Posterior vena cava (tissue), 2 donors: Measurements from ENCODE around the gene ADAMTS2. TPM values are rescaled to one million over a fixed set of nuclear protein-coding genes. Genes with fewer than 3 reads are reported as not detected.
A peak's percentile ranks its signal among the peaks of the same experiment; 100 is the strongest.

Experiments used
- DNase-seq: peaks from one replicate; pipeline ENCODE4 v3.0.0-alpha.2; 2020; ENCODE audit warnings: low spot score
- intact Hi-C, 2 donors: fragments of 100-400 bp; cut with DNase I; formaldehyde crosslinking; loops; one replicate each; pipeline versions ENCODE4 v1.14.1 to v1.14.2; 2022 to 2023
- total RNA-seq, 2 donors: library from RNA; stranded (reverse); fragmentation: NEBNext Ultra II Directional; extraction: Animal tissue kit (Norgen Biotek cat#: 25700); gene quantifications; one replicate each; pipeline ENCODE4 v1.2.1, GENCODE V29; 2021
- donor health status: DM: yes; HTN: yes; CAD: no.
- donor health status: DM: yes; HTN: yes; CAD: no.

ADAMTS2 gene
- total RNA-seq, 2 donors from 2014 or later, result 27.1 to 62.0 TPM

DNA sequence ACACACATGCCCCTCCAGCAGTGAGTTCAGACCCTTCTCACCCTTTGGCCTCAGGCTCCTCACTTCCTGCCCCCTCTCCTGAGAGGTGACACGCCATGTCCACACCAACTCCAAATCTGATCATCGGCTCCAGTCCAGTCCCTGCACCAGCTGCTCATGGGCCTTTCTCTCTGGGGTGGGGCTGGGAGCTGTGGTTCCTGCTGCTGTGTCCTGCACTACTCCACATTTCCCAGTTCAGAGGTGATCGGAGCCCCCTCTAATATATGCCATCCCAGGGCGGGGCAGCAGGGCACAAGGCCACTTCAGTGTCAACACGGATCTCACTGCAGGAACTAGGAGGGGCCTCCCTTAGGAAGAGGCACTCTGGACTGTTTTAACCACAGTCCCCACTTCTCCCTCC is 91.5 kb downstream of the ADAMTS2 start:
- DNase-seq, result no peak

DNA sequence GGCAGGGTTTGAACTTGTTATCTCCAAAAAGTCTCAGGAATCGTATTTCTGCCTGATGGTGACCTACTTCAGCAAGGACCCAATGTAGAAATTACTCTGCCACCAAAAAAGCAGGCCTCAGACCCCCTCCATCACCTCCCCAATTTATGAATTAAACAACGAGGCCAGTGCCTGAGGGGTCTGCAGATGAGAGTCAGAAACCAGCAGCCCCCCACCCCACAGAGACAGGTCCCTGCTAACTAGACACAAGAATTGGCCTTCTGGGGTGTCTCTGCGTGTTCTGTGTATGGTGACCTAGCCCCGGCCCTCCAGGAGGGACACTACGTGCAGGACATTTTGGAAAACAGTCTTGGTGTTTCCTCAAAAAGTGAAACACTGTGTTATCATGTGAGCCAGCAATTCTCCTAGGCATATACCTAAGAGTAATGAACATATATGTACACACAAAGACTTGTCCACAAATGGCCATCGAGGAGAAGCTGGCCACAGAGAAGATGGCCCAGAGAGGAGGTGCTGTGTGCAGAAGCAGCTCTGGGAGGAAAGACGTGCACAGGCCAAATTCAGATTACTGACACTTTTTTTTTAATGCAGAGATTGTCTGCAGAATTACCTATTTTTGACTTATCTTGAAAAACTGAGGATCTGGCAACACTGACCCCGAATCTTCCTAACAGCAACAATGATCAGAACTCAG is 93.8 kb downstream of the ADAMTS2 start:
- DNase-seq, result peak; percentile 30
- intact Hi-C loops, result no loop called here

More for the DNA sequence above, 91.5 kb downstream of the ADAMTS2 start:
- intact Hi-C loops, result no loop called here

DNA sequence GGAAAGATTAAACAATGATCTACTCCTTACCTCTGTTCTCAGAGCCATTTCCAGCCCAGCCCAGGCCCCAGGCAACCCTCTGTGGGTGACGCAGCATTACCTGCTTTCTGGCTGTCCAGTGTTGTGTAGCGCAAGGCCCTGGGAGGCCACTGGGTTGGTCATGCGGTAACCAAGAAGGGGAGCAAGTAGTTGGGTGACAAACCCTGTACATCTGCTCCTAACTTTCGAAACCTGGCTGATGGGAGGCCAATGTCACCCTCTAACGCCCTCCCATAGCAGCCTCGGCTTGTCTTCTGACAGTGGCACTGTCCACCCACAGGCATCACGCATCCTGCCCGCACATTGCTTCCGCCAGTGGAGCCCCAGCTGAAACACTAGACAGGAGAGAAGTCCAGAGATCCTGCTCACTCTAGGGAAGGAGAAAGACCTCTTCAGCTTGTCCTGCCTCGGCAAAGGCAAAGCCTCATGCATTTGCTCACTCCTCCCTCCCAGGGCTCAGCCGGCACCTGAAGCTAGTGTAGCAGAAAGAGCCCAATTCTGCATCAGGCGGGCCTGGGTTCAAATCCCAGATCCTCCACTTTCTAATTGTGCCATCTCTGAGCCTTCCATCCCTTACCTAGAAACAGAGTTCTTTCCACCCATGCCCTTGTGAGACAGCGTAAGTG is 94.6 kb downstream of the ADAMTS2 start:
- intact Hi-C loops, result no loop called here
- peak; percentile 51 for DNase-seq

DNA sequence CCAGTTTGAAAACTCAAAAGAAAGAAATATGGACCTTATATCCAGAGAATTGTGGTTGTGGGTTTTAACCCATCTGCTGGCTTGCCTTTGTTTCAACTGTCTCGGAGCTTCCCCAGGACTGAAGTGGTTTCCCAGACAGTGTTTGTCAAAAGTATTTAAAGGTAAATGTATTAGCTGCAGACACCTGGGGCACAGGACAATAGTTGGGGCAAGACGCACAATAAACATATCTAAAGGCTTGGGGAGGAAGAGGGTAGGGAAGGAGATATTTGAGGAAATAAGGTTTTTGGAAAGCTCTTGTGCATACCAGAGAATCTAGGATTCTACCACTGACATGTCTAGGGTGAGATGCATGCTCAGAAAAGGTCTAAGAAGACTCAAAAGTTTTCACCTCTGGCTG is 99.0 kb downstream of the ADAMTS2 start:
- no peak for DNase-seq
- intact Hi-C loops, result no loop called here

DNA sequence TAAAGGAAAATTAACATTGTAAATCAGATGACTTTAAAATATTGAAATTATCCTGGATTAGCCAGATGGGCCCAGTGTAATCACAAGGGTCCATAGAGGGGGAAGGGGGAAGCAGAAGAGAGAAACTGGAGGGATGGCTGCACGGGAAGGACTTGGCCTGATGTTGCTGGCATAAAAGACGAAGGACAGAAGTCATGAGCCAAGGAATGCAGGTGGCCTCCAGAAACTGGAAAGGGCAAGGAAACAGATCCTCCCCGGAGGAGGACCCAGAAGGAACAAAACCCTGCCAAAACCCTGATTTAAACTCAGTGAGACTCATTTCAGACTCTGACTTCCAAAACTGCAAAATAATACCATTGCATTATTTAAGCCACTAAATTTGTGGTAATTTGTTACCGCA is 100.2 kb downstream of the ADAMTS2 start:
- intact Hi-C loops, result no loop called here
- no peak for DNase-seq

DNA sequence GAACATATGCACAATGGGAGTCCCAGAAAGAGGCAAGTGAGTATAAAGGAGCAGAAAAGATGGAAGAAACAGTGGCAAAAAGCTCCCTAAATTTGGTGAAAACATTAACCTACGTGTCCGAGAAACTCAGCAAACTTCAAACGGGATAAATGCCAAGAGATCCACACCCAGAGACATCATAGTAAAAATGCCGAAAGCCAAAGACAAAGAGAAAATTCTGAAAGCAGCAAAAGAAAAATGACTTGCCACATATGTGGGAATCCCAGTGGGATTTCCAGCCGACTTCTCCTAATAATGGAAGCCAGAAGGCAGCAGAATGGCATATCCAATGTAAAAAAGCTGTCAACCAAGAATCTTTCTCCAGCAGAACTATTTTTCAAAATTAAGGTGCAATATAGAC is 101.2 kb downstream of the ADAMTS2 start:
- DNase-seq, result no peak
- intact Hi-C loops, result no loop called here

DNA sequence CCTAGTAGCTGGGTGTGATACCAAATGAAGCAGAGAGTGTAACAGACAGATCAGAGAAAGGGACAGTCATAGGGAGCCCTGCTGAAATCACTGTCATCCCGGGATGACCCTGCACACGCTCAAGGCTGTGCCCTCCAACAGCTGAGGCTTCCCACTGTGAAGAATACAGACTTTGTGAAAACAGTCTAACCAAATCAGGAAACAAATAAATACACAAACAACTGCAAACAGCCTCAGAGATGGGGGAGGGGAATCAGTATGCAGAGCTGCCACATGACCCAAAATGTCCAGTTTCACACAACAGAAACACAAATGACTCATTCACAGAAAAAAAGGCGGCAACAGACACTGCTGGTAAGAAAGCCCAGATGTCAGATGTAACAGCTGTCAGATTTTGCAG is 101.9 kb downstream of the ADAMTS2 start:
- intact Hi-C loops, result no loop called here
- peak; percentile 10 for DNase-seq

DNA sequence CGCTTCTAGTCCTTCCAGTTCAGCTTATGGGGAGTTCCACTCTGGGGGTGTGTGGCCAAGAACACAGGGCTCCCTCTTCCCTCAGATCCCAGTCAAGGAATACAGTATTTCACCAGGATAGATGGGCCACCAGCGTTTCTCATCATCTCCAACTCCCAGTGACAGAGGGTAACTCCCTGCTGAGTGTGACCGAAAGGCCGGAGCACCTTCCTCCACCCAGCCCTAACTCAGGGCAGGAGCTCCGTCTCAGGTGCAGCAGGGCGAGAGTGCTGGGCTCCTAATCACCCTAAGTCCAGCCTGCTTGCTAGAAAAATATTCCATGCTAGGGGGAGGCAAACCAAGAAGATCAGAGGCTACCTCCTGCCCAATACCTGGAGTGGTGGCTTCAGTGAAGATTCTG is 102.6 kb downstream of the ADAMTS2 start:
- DNase-seq, result peak; percentile 37
- intact Hi-C loops, result no loop called here

DNA sequence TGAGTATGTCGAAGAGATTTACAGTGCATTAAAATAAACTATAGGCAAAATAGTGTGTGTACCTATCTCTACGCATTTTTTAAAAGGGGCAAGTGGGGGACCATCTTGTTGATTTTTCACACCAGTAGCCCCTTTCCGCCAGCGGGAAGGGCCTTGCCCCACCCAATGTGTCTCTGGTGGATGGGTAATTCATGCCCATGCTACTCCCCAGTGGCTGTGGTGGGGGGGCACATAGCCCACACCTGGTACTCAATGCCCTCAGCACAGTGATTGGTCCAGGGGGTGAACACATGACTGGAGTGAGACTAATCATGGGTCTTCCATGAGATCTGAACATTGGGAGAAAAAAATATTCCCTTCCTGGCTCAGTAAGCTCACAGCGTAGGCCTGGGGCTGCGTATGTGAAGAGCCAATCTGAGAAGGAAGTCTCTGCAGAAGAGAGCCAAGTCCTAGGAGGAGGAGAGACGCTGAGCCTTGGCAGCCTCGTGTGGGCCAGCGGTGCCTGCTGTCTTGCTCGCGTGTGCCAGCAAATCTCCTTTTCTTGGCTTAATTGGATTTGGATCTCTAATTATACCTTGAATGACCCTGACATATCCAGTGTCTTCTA is 103.4 kb downstream of the ADAMTS2 start:
- DNase-seq, result peak; percentile 68
- intact Hi-C loops, result no loop called here

DNA sequence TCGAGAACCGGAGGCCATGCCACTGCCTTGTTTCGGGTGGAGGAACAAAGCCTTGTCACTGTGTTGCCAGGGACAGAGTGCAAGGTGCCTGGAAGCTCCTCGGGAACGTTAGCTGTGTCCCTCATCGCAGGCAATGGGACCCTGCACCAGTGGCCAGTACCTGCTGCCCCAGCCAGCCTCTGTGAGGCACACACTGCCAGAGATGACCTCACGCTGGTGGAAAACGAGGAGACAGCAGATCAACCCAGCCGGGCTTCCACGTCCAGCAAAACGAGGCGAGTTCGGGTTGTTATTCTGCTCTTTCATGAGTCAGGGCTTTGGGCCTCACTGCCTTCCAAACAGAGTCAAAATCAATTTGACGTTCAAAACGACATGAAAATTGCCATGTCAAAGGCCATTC is 104.1 kb downstream of the ADAMTS2 start:
- intact Hi-C loops, result no loop called here
- peak; percentile 85 for DNase-seq

DNA sequence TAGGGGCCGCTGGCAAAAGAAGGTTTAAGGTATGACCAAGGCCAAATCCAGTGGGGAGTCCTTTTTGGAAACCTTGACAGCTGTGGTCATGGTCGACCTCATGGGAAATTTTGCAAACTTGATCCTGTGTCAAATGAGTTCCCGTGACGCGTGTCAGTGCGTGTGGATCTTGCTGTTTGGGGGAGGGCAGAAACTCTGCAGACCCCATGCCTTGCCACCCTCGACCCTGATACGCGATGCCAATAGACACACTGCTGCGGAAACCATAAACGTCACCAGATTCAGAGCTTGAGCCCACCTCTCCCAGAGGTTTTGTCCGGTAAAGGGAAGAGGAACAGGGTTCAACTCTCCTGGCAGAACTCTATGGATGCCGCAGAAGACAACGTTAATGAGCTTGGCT is 104.7 kb downstream of the ADAMTS2 start:
- DNase-seq, result peak; percentile 55
- intact Hi-C loops, result no loop called here

DNA sequence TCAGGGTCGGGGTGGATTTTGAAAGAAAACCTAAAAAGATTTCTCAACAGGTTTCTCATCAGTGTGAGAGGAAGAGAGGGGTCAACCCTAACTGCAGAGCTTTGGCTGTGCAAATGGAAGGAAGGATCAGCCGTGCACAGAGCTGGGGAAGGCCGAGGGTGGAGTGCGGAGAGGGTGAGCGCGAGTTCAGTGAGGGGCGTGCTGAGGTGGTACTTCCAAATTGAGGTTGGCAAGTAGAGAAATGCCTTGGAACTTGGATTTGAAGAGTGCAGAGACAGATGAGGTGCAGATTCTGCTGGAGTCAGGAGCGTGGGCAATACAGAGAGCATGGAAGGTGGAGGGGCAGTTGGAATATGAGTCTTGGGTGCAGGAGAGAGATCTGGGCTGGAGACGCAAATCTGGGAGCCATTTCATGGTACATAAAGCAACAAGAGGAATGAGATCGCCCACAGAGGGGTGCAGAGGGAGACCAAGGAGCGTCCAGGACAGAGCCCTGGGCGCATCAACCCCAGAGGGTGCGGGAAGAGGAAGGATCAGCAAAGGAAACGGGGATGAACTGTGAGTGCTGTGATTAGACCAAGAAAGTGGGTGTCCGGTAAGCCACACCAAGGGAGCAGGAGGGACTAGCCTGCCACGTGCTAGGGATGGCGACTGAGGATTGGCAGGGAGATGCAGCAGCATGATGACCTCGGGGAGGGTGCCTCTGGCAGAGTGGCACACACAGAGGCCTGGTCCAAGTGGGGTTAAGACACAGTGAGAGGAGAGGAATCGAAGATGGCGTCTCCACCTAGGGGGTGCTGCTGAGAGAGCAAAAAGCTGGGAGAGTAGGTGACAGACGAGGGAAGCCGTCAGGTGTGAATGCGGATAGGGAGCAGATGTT is 105.8 kb downstream of the ADAMTS2 start:
- intact Hi-C loops, result no loop called here
- DNase-seq, result peak; percentile 55

DNA sequence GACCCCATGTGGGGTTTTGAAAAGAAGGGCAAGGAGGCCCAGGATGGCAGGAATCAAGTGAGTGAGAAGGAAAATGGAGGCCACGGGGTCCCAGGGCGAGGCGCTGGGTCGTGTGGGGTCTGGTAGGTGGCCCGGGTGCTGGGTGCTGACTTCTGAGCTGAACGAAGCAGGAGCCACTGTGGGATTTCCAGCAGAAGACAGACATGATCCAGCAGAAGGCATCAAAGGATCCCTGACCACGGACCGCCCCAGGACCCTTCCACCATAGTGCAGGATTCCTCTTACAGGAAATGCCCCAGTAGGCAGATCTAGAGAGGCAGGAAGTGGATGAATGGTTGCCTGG is 106.7 kb downstream of the ADAMTS2 start:
- intact Hi-C loops, result no loop called here
- DNase-seq, result peak; percentile 11

DNA sequence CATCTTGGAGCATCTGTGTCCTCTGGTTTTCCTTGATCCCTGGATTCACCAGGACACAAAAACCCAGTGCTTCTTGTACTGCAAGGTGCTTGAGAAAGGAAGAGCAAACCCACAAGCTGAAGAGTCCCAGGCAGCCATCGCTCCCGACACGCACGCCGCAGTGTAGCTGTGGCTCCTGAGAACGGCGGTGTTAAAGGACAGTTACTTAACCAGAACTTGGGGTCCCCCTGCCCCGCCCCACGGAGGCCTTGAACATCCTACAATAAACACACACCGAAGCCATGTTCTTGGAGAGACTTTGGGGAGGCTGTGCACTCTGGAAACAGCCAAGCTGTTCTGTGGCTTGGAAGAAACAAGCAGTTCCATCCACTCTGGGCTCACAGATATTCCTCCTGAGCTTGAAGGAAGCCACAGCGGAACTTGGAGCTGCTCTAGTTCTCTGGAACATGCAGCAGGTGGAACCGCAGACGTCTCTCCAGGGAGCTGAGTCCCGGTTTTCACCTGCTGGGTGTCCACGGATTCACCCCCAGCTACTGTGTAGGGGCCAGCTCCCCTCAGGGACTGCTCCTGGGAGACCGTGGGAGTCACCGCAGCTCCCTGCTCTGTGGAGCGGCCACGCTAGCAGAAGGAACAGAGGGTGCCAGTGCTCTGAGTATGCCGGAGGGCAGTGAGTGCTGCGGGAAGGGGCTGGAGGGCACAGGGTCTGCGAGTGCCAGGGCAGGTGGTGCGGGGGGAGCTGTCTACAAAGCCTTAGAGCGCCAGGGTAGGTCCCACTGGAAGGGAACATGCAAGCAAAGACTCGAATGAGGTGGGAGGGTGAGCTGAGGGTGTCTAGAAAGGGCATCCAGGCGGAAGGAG is 107.3 kb downstream of the ADAMTS2 start:
- intact Hi-C loops, result no loop called here
- peak; percentile 47 for DNase-seq

DNA sequence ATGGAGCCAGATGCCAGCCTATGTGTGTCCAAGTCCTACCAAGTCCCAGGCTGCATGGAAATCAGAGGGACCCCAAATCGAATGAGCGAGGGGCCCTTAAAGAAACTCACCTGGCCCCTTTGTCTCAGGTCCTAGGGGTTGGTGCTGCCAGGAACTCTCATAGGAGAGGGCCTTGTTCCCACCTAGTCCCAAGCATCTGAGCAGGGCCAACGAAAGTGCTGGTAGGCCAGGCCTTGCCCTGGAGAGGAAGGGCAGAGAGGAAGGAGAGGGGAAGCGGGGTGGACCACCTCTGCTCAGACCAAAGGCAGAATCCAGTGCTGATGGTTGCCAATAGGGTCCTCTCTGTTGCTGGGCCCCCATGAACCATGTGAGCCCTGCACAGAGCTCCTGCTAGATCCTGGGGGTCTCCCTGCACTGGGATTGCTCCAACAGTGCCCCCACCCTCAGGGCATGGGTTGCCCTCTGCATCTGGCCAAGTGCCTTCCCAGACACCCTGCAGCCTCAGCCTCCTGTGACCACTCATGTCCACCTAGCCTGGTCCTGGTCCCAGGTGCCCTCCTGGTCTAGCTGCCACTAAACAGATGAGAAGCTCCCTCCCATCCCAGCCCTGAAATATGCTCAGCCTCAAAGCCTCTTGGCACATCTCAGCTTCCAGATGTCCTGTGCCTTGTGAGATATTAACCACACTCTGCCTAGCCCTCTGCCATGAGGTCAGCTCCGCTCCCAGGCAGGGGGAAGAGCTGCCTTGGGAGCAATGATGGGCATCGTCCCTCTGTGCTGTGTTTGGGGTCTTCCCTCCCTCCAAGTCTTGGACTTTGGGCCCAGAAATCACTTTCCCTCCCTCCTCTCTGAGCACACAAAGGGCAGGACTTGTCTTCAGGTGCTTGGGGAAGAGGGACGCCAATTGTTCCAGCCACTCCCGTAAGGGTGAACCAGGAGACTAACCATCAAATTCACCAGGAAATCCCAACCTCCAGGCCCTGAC is 109.6 kb downstream of the ADAMTS2 start:
- DNase-seq, result peak; percentile 62
- intact Hi-C loops, result loop anchor here in 1 of 2 donors (1.0 kb wide), 1 partner anchor 22 kb away; no protein-coding TSS in a partner anchor

DNA sequence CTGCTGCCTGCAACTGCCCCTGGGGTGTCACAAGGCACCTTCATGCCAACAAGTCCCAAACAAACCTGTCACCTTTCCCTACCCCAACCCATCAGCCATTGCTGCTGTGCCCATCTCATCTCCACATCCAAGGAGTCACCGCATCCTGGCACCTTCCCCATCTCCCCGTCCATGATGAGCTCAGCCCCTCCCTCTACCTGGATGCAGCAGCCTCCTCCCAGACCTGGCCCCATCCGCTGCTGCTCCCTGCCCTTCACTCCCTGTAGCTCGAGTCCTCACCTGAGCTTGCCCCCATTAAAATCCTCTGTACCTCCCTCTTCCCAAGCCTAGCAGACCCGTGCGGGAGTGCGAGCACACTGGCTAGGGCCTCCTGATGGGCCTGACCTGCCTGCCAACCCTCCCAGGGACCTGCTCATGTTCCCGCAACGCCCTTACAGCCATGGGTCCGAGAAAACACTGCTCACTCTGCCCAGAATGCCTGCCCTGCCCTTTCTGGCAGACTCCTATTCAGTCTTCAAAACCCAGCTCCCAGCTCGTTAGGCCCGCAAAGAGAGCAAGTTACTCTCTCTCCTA is 110.6 kb downstream of the ADAMTS2 start:
- intact Hi-C loops, result loop anchor here in 1 of 2 donors (1.0 kb wide), 1 partner anchor 21 kb away; no protein-coding TSS in a partner anchor
- DNase-seq, result peak; percentile 56

DNA sequence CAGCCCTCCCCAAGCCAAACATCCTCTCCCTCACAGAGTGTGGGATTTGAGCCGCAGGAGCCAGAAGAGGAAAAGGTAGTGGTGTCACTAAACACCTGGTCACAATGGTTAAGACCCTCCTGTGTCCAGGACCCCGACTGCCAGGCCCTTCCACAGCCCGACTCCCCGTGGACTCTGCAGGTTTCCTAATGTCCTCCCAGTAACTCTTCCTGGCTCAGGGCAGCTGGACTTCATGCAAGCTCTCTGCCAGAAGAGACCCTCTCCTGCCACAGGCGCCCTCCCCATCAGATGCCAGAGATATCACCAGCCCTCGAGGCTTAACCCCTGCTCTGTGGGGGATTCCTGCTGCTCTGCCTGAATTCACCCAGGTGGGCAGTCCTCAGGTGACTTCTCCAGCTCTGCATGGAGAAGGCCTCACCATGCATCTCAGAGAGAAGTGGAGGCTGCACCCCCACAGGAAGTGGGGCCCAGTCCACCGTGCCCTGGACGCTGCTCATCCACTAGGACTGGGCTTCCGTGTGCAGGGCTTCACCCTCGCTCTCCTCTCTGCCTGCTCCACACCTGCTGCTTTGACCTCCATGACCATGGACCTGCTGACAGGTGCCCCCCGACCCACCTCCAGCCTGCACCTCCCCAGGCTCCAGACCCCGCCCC is 111.2 kb downstream of the ADAMTS2 start:
- intact Hi-C loops, result no loop called here
- peak; percentile 38 for DNase-seq
